Hematopoietic multipotent progenitor cell (in vitro differentiated cells): ENCODE measurements around the gene HDAC2. TPM values are rescaled to one million over a fixed set of nuclear protein-coding genes. Genes with fewer than 3 reads are reported as not detected.
"Not testable (repeated sequence)": the region's sequence is repeated elsewhere in the genome, so short reads cannot be mapped to it uniquely, and the experiment has no call there.

Experiments
- DNase-seq, 3 donors: peaks; one replicate each; pipeline ENCODE4 v3.0.0-alpha.2; 2011 to 2015; ENCODE audit warnings: low read depth in 2 of 3, low spot score in 2 of 3
- total RNA-seq: library from RNA; depleted of rRNA; stranded (reverse); fragments of >200 nt; gene quantifications from one replicate; pipeline ENCODE4 v1.2.3, GENCODE V29; 2012

Gene HDAC2
- total RNA-seq, 1 donor: 43.6 TPM

DNA sequence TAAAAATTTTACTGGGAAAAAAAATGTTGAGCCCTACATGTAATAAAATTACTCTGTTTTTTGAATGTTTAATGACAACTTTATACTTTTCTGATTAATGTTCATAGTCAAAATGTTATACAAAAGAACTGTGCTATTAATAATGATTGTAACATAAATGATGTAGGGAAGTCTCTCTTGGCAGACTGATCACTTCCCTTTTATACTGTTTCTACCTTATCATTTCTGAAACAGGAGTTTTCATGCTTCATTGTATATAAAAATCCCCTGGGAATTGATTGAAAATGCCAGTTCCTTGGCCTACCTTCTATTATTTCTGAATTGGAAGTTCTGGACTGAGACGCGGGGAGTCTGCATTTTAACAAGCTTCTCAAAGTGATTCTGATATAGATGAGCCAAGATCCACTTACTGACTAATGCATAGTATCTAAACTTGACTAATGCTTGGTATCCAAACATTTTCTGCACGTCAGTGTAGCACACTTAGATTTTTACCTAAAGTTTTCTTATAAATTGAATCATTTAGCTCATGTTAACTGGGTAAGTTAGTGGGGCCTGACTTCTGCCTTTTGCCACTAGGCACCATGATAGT is 7.2 kb upstream of the HDAC2 start:
- DNase-seq: no peak

- DNase-seq: no peak
These were observed 5.9 kb upstream of the HDAC2 start for GRCh38 chr6:113976806-113977205.

GRCh38 chr6:113971741-113972140 is 793 bp upstream of the HDAC2 start:
- DNase-seq: no peak

DNA sequence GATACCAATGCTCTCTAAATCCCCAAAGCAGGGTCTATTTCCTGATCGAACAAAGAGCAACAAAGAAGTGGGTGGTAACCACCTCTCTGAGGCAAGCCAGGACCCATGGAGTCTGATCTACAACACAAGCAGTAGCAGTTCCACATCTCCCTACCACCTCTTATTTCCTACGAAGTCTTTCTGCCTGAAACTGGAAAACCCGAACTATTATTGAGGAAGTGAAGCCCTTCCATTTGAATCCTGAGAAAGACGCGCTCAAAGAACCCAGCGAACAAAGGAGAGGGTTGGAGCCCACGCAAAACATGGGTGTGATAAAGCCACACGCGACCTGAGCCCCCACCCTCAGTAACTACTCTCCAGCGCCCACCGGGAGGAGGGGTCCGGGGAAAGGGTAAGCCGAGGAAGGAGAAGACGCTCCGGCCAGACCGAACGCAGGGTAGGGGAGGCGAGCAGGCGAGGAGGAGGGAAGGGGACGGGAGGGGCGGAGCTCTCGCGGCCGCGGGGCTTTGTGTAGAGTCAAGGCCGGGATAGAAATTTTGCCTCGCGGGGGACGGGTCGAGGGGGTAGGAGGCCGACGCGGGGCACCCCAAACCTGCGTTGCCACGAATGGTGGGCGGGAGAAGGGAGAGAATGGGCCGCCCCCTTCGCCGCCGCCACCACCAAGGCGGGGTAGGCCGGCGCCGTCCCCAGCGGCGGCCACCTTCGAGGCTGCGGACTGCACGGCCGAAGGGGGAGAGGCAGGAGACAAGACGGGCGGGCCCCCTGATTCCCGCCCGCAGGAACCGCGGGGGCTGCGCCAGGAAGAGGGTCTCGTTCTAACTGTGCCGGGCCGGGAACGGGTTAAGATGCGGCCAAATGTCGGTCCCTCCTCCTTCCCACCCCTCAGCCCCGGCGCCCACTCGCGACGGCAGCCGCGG is 802 bp downstream of the HDAC2 start:
- peak in 2 of 3 donors; percentile 63 to 73 for DNase-seq

DNA sequence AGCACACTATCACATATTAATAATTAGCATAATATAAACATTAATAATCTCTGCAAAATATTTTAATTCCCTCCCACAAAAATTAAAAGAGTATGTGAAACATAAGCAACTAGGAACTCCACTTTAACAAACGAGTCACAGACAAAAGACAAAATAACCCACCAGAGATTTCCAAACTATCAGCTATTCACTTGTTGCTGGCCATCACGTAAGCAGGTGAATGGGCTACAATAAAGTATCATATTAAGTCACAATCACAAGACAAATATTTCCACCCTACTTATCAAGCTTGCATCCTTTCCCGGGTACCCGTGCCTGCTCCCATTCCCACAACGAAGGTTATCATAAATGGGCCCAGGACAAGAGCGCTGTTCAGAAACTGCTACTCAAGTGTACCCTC is 2.5 kb downstream of the HDAC2 start:
- no peak for DNase-seq

DNA sequence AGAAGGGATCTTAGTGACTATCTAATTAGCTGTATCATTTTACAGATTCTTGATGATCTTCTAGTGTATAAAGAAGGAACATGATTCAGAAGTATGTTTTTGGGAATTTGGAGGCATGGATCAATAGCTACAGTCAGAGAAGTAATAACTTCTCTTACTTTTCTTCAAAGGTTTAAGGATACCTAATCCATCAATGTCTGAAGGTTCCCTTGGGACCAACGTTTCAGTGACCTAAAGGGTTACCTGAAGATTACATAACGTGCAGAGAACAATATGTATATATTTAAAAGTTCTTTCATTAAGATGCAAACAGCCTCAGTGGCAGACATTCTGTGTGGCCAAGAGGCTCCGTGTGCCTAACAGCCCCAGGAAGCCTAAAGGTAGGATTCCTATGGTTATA is 3.2 kb downstream of the HDAC2 start:
- no peak for DNase-seq

DNA sequence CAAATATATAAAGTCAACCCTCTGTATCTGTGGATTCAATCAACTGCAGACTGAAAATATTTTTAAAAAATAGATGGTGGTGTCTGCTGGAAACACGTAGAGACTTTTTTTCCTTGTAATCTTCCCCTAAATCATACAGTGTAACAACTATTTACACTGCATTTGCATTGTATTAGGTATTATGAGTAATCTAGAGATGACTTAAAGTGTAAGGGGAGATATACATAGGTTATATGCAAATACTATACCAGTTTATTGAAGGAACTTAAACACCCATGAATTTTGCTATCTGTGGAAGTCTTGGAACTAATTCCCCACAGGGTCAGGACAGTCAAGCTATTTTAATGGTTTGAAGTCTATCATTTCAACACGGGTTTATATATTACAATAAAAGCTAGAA is 10.2 kb downstream of the HDAC2 start:
- no peak for DNase-seq

- DNase-seq: no peak
These were observed 11.7 kb downstream of the HDAC2 start for GRCh38 chr6:113959235-113959634.

DNA sequence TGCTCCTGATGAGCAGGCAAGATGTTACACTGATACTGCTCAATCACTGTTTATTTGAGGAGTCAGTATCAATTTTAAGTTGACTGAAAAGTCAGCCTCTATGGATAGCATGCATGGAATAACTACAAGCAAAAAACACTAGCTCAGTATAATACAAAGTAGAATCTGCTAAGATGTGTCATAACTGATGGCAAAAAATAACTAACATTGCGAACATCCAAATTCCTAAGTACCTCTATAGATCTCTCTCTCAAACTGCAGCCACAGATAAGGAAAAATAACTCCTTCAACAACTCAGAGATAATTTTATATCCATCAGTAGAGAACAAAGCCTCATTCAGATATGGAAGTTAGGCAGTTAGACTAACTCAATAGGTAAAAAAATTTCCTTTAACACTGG is 16.3 kb downstream of the HDAC2 start:
- DNase-seq: no peak

- DNase-seq: no peak
These were observed 17.6 kb downstream of the HDAC2 start for GRCh38 chr6:113953346-113953745.

DNA sequence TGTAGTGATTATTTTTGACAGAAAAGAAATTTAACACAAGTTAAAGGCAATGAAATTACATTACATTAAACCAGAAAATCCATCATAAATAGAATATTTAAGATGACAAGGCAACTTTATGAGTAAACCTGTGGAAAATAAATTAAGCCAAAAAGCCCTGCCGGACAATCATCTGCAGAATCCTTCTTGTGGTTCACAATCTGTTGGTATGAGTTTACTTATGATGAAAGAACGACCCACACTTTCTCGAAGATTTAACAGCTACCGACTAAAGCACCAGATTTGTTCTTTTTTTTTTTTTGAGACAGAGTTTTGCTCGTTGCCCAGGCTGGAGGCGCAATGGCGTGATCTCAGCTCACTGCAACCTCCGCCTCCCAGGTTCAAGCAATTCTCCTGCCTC is 21.4 kb downstream of the HDAC2 start:
- DNase-seq: no peak

DNA sequence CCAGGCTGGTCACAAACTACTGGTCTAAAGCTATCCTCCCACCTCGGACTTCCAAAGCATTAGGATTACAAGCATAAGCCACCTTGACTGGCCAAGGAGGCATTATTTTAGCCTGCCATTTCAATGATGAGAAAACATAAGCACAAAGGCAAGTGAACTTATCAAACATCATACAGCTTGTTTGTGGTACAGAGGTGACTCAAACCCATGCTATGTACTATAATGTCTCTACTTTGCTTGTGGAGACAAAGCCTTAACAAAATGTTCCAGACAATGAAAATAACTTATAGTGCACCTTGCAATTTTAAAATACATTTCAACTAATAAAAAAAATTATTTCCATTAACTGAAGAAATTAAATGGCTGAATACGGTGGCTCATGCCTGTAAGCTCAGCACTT is 26.2 kb downstream of the HDAC2 start:
- DNase-seq: no peak

DNA sequence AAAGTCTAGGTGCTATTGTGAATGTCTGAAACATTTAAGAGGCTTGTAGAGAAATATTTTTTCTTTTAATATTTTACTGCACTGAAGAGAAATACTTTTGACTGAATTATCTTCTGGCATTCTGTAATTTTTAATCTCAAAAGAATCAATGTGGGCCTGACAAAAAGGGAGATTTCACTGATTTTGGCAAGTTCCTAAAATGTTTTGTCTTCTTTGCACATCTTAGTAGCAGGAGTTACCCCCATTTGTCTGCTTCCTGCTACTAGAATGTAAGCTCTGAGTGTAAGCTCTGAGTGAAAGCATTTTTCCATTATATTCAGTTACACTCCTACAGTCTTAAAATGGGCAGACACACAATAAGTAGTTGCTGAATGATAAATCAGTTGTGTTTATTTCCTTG is 31.1 kb downstream of the HDAC2 start:
- DNase-seq: no peak

DNA sequence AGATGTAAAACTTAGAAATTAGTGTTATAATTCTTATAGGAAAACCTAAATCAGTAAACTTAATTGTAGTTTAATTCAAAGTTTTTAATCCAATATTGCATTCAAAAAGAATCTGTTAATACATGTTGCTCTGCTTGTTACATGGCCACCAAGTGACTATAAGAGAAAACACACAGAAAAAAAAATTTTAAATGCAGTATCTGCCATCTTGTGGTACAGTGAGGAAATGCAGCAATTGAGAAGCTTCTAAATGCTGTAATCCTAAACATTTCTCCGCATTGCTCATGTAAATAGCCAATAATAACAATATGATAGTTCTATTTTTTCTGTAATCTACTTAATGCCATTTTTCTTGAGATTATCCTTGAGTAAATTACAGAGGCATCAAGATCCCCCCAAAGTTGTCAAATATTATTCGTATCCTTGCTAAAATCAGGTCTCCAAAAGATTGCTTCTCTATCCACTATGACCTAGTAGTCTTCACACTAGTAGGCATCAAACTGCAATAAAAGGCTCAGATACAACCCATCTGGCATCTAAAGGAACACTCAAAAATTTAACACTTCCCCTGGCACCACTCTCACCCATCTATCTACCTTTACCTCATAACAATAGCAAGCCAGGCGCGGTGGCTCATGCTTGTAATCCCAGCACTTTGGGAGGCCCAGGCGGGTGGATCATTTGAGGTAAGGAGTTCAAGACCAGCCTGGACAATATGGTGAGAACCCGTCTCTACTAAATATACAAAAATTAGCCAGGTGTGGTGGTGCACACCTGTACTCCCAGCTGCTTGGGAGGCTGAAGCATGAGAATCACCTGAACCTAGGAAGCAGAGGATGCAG is 34.6 kb downstream of the HDAC2 start:
- DNase-seq: peak in 2 of 3 donors; percentile 42 to 82

- no peak for DNase-seq
These were observed 36.8 kb downstream of the HDAC2 start for GRCh38 chr6:113934101-113934500.

- DNase-seq: not testable (repeated sequence)
These were observed 39.0 kb downstream of the HDAC2 start for GRCh38 chr6:113931907-113932306.

- DNase-seq: no peak
These were observed 40.8 kb downstream of the HDAC2 start for GRCh38 chr6:113930183-113930582.

DNA sequence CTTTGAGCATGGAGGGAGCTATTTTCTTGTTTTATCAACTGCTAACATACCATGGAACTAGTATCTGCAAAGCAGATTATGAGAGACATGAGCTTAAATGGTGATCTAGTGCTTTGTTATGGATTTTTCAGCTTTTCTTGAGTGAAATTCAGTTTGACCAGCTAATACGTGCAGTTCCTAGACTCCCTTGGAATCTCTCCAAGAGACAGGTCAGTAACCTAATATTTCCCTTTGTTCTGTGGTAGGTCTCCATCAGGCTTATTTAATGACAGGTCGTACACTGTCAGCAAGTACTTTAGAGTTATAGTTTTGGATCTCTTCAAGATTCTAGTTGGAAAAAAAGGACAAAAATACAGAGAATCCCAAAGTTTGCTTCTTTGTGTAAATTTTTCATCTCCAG is 43.9 kb downstream of the HDAC2 start:
- DNase-seq: no peak

DNA sequence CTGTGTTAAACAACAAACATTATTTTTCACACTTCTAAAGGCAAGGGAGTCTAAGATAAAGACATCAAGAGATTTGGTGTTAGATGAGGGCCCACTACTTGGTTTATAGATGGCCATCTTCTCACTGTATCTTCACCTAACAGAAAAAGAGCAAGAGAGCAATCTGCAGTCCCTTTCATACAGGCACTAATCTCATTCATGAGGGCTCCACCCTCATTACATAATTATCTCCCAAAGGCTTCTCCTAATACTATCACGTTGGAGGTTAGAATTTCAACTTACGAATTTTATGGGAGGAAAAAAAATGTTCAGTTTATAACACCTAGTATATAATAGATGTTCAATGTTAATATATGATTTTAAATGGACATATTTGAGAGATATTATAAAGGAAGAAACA is 45.6 kb downstream of the HDAC2 start:
- no peak for DNase-seq

DNA sequence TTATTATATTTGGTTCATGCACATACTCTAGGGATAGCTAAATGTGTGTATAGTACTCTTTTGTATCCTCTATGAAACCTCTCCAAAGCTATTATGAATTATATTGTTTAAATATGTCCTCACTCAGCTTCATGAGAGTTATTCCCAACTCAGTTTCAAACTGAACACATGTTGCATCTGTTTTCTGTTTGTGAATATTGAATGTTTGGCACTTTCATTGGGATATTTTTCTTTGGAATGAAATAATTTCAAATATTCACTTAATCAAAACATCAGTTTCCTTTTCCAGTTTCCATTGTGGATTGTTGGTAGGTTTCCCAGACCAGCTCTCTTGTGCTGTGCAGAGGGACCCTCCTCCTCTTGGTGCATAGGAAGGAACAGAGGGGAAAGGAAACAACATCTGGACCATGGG is 46.6 kb downstream of the HDAC2 start:
- DNase-seq: no peak

- DNase-seq: no peak
These were observed 47.4 kb downstream of the HDAC2 start for GRCh38 chr6:113923526-113923925.
